Naive thymus-derived CD8-positive, alpha-beta T cell (primary cell): ENCODE results near the gene C1orf159. TPM values are rescaled to one million over a fixed set of nuclear protein-coding genes. Genes with fewer than 3 reads are reported as not detected.
"Not testable (repeated sequence)": the region's sequence is repeated elsewhere in the genome, so short reads cannot be mapped to it uniquely, and the experiment has no call there.

Source experiments
- ATAC-seq, 2 donors: fragments of 150-1000 bp; cut with Tn5 transposase in 1 of 2; sonication (Bioruptor Pico), chemical (Tn5 transposase) in 1 of 2; 1 replicate in 1 of 2; 2 replicates in 1 of 2; pipeline ENCODE4 v1.10.0; 2021; ENCODE audit warnings: mild to moderate bottlenecking in 2 of 2, moderate library complexity in 2 of 2
- POLR2A ChIA-PET: fragments of 350-600 bp; sonication (Branson Sonifier 250); formaldehyde crosslinking; loops from one replicate; lab custom pipeline; 2021; ENCODE audit warnings: antibody characterized with exemption; lab: Charles Lee
- DNase-seq, 10 donors: peaks; one replicate each; pipeline versions ENCODE4 v3.0.0 to v3.0.0-alpha.2; 2020 to 2022
- H3K27ac Mint-ChIP-seq, 10 donors: one replicate each; pipeline ENCODE4 v1.8.0; 2020 to 2022; ENCODE audit warnings: mild to moderate bottlenecking in 10 of 10, mixed read lengths in 10 of 10, moderate library complexity in 4 of 10, inconsistent platforms in 1 of 10
- H3K27me3 Mint-ChIP-seq, 5 donors: one replicate each; pipeline ENCODE4 v1.8.0; 2021 to 2022; ENCODE audit warnings: mixed read lengths in 5 of 5
- H3K36me3 Mint-ChIP-seq, 3 donors: one replicate each; pipeline ENCODE4 v1.8.0; 2020 to 2022; ENCODE audit warnings: mixed read lengths in 3 of 3, mild to moderate bottlenecking in 2 of 3, inconsistent platforms in 1 of 3
- H3K4me1 Mint-ChIP-seq, 4 donors: one replicate each; pipeline ENCODE4 v1.8.0; 2021 to 2022; ENCODE audit warnings: mixed read lengths in 4 of 4
- H3K4me3 Mint-ChIP-seq, 10 donors: one replicate each; pipeline ENCODE4 v1.8.0; 2020 to 2022; ENCODE audit warnings: mild to moderate bottlenecking in 10 of 10, mixed read lengths in 10 of 10, moderate library complexity in 6 of 10, inconsistent platforms in 1 of 10
- H3K9me3 Mint-ChIP-seq, 9 donors: one replicate each; pipeline ENCODE4 v1.8.0; 2020 to 2022; ENCODE audit warnings: mixed read lengths in 9 of 9, mild to moderate bottlenecking in 3 of 9, inconsistent platforms in 1 of 9, moderate library complexity in 1 of 9
- polyA plus RNA-seq, 3 donors: library from polyadenylated mRNA; unstranded; fragments of 300-500 nt; fragmentation: Illumina TruSeq; gene quantifications; one replicate each; pipeline ENCODE4 v1.2.3, GENCODE V29; 2021
- total RNA-seq, 8 experiments: library from RNA in 2 of 8; stranded (reverse) in 2 of 8; gene quantifications; one replicate each; pipeline ENCODE4 v1.2.3 and lab custom pipeline; 2021 to 2026

Gene C1orf159
- total and polyA plus RNA-seq, 5 experiments from 2014 or later: 3.2 to 26.5 (median 10.7) TPM

DNA sequence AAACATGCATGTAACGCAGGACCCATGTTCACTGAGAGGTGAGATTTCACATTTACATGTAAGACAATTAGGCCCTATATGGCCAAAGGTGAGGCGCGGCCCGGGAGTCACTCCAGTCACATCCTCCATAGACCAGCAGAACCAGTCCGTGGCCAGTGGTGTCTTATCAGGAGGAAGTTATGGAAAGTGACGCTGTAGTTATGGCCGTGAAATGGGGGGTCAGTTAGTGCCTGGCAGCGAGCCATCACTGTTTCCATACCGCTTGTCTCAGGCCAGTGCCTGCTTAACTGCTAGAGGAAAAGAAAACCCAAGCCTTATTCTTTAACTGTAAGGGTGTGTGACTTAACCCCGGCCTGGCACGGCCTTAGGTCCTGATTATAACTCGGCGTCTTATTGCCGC is 6.1 kb downstream of the C1orf159 start:
- ATAC-seq (no peak), DNase-seq (no peak)
- no peak overlapping the region for H3K4me3 Mint-ChIP-seq
- peaks cover 4 to 19% (median 13%) of the 10 kb centered on the region in 3 donors for H3K36me3 Mint-ChIP-seq
- peaks cover 0 to 15% (median 0%) of the 10 kb centered on the region in 9 donors for H3K9me3 Mint-ChIP-seq
- H3K27me3 Mint-ChIP-seq: no peaks in the 10 kb centered on the region
- POLR2A ChIA-PET: no interaction called here
- peaks cover 14 to 31% (median 20%) of the 10 kb centered on the region in 4 donors for H3K4me1 Mint-ChIP-seq
- no peak overlapping the region for H3K27ac Mint-ChIP-seq

DNA sequence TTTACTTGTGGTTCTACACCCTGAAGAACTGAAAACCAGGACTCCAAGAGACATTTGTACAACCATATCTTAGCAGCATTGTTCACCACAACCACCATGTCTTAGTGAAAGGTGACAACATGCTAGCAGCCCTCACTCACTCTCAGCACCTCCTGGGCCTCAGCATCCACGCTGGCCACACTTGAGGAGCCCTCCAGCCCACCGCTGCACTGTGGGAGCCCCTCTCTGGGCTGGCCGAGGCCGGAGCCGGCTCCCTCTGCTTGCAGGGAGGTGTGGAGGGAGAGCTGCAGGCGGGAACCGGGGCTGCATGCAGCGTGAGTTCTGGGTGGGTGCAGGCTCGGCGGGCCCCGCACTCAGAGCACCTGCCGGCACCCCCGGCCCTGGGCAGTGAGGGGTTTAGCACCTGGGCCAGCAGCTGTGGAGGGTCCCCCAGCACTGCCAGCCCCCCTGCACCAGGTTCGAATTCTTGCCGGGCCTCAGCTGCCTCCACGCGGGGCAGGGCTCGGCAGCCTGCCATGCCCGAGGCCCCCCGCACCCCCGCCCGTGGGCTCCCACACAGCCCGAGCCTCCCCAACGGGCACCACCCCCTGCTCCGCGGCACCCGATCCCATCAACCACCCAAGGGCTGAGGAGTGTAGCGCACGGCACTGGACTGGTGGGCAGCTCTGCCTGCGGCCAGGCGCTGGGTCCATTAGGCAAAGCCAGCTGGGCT is 9.2 kb downstream of the C1orf159 start:
- Mint-ChIP-seq H3K27me3 (no peaks in the 10 kb centered on the region), H3K27ac (peak overlapping the region in 2 of 10 donors; percentile 7 to 78), H3K4me1 (peaks cover 24 to 50% (median 40%) of the 10 kb centered on the region in 4 donors), H3K4me3 (peak overlapping the region in 1 of 10 donors; percentile 0), H3K9me3 (peaks cover 0 to 4% (median 0%) of the 10 kb centered on the region in 9 donors), H3K36me3 (no peaks in the 10 kb centered on the region)
- DNase-seq (peak in 1 of 10 donors; percentile 42), ATAC-seq (no peak)
- POLR2A ChIA-PET: no interaction called here

DNA sequence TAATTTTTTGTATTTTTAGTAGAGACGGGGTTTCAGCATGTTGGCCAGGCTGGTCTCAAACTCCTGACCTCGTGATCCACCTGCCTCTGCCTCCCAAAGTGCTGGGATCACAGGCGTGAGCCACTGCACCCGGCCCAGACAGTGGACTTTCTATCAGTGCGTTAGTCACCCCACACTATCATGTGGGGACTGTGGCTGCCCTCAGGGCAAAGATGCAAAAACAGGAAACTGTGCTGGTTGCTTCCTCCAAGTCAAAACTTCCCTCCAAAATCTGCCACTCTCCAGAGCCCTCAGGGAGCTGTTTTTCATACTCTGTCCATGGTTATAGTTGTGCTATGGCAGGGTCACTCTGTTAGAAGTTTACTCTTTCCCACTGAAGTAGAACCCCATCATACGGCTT is 11.7 kb downstream of the C1orf159 start:
- H3K27me3 Mint-ChIP-seq, H3K36me3 Mint-ChIP-seq: not testable (repeated sequence)
- peak overlapping the region; percentile 80 to 96 (median 88) for H3K27ac Mint-ChIP-seq
- peaks cover 35 to 66% (median 53%) of the 10 kb centered on the region in 4 donors for H3K4me1 Mint-ChIP-seq
- ATAC-seq (peak; percentile 80 to 88), DNase-seq (peak in 4 of 10 donors; percentile 16 to 45 (median 26))
- peaks cover 0 to 18% (median 7%) of the 10 kb centered on the region in 9 donors for H3K9me3 Mint-ChIP-seq
- peak overlapping the region; percentile 25 to 84 (median 69) for H3K4me3 Mint-ChIP-seq
- POLR2A ChIA-PET: interaction anchor here (1.3 to 1.6 kb wide), 3 partner anchors 9 to 90 kb away, joined by 3 to 6 read pairs (median 3); partner anchors contain the start of genes C1orf159 and ISG15

DNA sequence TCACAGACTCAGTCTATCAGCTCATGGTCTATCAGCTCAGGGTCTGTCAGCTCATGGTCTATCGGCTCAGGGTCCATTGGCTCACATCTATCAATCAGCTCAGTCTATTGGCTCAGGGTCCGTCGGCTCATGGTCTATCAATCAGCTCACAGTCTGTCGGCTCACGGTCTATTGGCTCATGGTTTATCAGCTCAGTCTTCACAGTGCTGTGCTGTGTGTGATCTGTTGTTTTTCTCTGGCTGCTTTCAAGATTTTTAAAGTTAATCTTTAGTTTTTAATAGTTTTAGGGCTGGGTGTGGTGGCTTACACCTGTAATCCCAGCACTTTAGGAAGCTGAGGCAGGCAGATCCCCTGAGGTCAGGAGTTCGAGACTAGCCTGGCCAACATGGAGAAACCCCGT is 14.4 kb downstream of the C1orf159 start:
- Mint-ChIP-seq H3K4me1 (peaks cover 39 to 75% (median 53%) of the 10 kb centered on the region in 4 donors), H3K9me3 (peaks cover 0 to 24% (median 12%) of the 10 kb centered on the region in 9 donors), H3K27me3 (no peaks in the 10 kb centered on the region), H3K4me3 (no peak overlapping the region), H3K36me3 (peaks cover 0 to 5% (median 4%) of the 10 kb centered on the region in 3 donors), H3K27ac (peak overlapping the region in 1 of 10 donors; percentile 22)
- ATAC-seq (no peak), DNase-seq (no peak)
- POLR2A ChIA-PET: interaction anchor here (1.1 to 1.2 kb wide), 2 partner anchors 14 to 37 kb away, joined by 3 read pairs; partner anchors contain the start of gene C1orf159

DNA sequence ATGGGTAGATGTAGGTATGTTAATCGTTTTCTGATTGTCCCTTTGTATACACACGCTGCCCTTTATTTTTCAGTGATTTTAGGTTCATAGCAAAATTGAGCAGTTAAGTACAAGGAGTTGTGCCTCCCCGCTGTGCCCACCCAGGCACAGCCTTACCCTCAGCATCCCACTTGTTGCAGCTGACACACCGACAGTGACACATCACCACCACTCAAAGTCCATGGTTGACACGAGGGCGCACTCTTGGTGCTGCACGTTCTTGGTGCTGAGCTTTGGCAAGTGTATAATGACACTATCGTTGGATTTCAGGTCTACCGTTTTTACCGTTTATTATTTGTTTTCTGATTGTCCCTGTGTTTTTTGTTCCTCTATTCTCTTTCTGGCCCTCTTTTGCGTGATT is 15.6 kb downstream of the C1orf159 start:
- no peaks in the 10 kb centered on the region for H3K27me3 Mint-ChIP-seq
- H3K36me3 Mint-ChIP-seq: peaks cover 0 to 5% (median 4%) of the 10 kb centered on the region in 3 donors
- H3K4me3 Mint-ChIP-seq: peak overlapping the region in 4 of 10 donors; percentile 13 to 26 (median 20)
- DNase-seq: no peak
- POLR2A ChIA-PET: interaction anchor here (1.2 kb wide), 1 partner anchor 36 kb away, joined by 3 read pairs; no protein-coding TSS in a partner anchor
- H3K27ac Mint-ChIP-seq: peak overlapping the region in 2 of 10 donors; percentile 11 to 83
- no peak for ATAC-seq
- H3K4me1 Mint-ChIP-seq: peaks cover 37 to 70% (median 50%) of the 10 kb centered on the region in 4 donors
- H3K9me3 Mint-ChIP-seq: peaks cover 0 to 24% (median 12%) of the 10 kb centered on the region in 9 donors

DNA sequence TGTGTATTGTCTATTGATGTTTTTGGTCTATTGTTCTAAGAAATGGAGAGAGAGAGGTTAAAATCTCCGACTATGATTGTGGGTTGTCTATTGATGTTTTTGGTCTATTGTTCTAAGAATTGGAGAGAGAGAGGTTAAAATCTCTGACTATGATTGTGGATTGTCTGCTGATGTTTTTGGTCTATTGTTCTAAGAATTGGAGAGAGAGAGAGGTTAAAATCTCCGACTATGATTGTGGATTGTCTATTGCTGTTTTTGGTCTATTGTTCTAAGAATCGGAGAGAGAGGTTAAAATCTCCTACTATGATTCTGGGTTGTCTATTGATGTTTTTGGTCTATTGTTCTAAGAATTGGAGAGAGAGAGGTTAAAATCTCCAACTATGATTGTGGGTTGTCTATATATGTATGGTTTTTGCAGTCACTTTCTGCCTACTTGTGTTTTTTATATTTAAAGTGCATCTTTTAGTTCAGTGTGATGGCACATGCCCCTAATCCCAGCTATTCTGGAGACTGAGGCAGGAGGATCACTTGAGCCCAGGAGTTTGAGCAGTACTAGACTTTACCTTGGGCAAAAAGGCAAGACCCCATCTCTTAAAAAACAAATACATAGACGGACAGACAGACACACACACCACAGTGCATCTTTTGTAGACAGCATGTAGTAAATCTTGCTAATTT is 16.2 kb downstream of the C1orf159 start:
- no peaks in the 10 kb centered on the region for H3K27me3 Mint-ChIP-seq
- peak overlapping the region; percentile 7 to 71 (median 43) for H3K4me3 Mint-ChIP-seq
- DNase-seq (peak in 1 of 10 donors; percentile 56), ATAC-seq (peak in 1 of 2 donors; percentile 37)
- H3K36me3 Mint-ChIP-seq: peaks cover 0 to 5% (median 4%) of the 10 kb centered on the region in 3 donors
- peaks cover 0 to 24% (median 12%) of the 10 kb centered on the region in 9 donors for H3K9me3 Mint-ChIP-seq
- peaks cover 34 to 66% (median 46%) of the 10 kb centered on the region in 4 donors for H3K4me1 Mint-ChIP-seq
- H3K27ac Mint-ChIP-seq: peak overlapping the region; percentile 28 to 91 (median 73)
- POLR2A ChIA-PET: no interaction called here

DNA sequence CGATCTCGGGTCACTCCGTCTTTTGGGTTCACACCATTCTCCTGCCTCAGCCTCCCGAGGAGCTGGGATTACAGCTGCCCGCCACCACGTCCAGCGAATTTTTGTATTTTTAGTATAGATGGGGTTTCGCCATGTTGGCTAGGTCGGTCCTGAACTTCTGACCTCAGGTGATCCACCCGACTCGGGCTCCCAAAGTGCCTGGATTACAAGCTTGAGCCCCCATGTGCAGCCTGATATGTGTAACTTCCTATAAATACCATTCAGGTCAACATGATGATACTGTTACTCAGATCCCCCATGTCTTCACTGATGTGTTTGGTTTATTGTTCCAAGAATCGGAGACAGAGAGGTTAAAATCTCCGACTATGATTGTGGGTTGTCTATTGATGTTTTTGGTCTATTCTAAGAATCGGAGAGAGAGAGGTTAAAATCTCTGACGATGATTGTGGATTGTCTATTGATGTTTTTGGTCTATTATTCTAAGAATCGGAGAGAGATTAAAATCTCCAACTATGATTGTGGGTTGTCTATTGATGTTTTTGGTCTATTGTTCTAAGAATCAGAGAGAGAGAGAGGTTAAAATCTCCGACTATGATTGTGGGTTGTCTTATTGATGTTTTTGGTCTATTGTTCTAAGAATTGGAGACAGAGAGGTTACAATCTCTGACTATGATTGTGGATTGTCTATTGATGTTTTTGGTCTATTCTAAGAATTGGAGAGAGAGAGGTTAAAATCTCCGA is 17.0 kb downstream of the C1orf159 start:
- H3K9me3 Mint-ChIP-seq: peaks cover 0 to 24% (median 12%) of the 10 kb centered on the region in 9 donors
- peak; percentile 23 to 44 for ATAC-seq
- H3K36me3 Mint-ChIP-seq: peaks cover 0 to 5% (median 4%) of the 10 kb centered on the region in 3 donors
- peaks cover 28 to 58% (median 38%) of the 10 kb centered on the region in 4 donors for H3K4me1 Mint-ChIP-seq
- no peaks in the 10 kb centered on the region for H3K27me3 Mint-ChIP-seq
- H3K27ac Mint-ChIP-seq: peak overlapping the region; percentile 28 to 91 (median 73)
- POLR2A ChIA-PET: no interaction called here
- DNase-seq: peak in 3 of 10 donors; percentile 22 to 68 (median 60)
- H3K4me3 Mint-ChIP-seq: peak overlapping the region; percentile 7 to 71 (median 43)

DNA sequence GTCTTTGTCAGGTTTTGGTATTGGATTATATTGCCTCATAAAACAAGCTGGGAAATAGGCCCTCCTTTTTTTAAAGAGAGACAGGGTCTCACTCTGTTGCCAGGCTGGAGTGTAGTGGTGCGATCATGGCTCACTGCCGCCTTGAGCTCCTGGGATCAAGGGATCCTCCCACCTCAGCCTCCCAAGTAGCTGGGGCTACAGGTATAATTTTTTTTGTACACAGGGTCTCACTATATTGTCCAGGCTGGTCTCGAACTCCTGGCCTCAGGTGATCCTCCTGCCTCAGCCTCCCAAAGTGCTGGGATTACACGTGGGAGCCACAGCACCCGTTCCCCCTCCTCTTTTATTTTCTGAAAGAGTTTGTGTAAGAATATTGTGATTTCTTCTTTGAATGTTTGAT is 19.8 kb downstream of the C1orf159 start:
- DNase-seq, H3K27me3 Mint-ChIP-seq, H3K4me3 Mint-ChIP-seq, ATAC-seq, H3K27ac Mint-ChIP-seq, H3K36me3 Mint-ChIP-seq, POLR2A ChIA-PET: not testable (repeated sequence)
- H3K9me3 Mint-ChIP-seq: peaks cover 0 to 24% (median 11%) of the 10 kb centered on the region in 9 donors
- peaks cover 22 to 39% (median 23%) of the 10 kb centered on the region in 4 donors for H3K4me1 Mint-ChIP-seq

DNA sequence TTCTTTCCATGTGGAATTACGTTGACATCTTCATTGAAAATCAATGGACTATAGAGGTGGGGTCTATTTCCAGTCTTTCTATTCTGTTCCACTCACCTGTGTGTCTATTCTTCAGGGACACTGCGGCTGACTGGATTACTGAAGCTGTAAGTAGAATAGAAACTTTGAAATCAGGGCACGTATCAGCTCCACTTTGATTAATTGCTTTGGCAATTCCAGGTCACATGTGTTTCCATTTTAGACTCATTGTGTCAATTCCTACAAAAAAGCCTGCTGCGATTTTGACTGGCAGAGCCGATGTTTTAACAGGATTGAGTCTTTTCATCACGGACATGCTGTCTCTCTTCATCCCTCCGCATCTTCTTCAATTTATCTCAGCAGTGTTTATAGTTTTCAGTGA is 20.9 kb downstream of the C1orf159 start:
- POLR2A ChIA-PET: no interaction called here
- ATAC-seq (no peak), DNase-seq (no peak)
- H3K36me3 Mint-ChIP-seq: peaks cover 0 to 2% (median 0%) of the 10 kb centered on the region in 3 donors
- peaks cover 15 to 29% (median 17%) of the 10 kb centered on the region in 4 donors for H3K4me1 Mint-ChIP-seq
- H3K27me3 Mint-ChIP-seq: no peaks in the 10 kb centered on the region
- no peak overlapping the region for H3K27ac Mint-ChIP-seq
- peaks cover 0 to 14% (median 11%) of the 10 kb centered on the region in 9 donors for H3K9me3 Mint-ChIP-seq
- H3K4me3 Mint-ChIP-seq: no peak overlapping the region

DNA sequence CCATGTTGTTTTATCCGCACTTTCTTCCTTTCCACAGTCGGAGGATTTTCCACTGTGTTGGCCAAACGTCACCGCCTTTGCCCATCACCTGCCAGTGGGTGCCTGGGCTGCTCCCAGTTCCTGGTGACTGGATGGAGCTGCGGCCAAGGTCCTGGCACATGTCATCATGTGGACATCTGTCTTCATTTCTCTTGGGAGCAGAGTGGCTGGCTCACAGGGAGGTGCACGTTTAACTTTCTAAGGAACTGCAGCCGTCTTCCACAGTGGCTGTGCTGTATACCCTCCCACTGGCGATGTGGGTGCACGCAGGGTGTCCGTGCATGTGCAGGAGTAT is 22.3 kb downstream of the C1orf159 start:
- Mint-ChIP-seq H3K4me3 (no peak overlapping the region), H3K27ac (no peak overlapping the region), H3K9me3 (peaks cover 0 to 2% (median 0%) of the 10 kb centered on the region in 9 donors), H3K36me3 (peaks cover 0 to 2% (median 0%) of the 10 kb centered on the region in 3 donors), H3K4me1 (peaks cover 1 to 15% (median 5%) of the 10 kb centered on the region in 4 donors), H3K27me3 (no peaks in the 10 kb centered on the region)
- POLR2A ChIA-PET: no interaction called here
- ATAC-seq: no peak
- DNase-seq: no peak

DNA sequence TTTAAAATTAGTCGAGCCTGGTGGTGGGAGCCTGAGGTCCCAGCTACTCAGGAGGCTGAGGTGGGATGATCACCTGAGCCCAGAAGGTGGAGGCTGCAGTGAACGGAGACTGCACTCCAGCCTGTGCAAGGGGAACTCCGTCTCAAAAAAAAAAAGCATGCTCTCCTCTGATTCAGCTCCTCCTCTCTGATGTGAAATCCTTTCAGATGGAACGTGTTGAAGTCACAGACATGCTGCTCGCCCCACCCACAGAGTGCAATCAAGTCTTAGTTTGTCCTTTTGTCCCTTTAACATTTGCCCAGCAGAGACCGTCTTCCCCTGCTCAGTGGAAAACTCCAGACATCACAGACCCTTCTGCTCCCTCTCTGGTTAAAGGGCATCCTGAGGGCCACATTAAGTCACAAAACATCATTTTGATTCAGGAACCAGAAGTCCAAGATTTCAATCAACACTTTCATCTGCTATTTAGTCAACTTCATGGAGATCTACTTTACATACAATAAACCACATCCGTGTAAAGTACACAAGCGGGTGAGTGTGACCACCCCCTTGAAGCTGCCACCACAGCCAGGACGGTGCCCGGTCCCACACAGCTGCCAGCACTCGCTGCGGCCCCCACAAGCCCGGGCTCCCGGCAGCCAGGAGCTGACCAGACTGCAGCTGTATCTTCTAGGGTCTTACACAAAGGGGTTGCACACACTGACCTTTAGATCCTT is 22.8 kb downstream of the C1orf159 start:
- no peak for DNase-seq
- H3K27ac Mint-ChIP-seq: peak overlapping the region in 1 of 10 donors; percentile 63
- peaks cover 0 to 10% (median 4%) of the 10 kb centered on the region in 4 donors for H3K4me1 Mint-ChIP-seq
- no peaks in the 10 kb centered on the region for H3K27me3 Mint-ChIP-seq
- peaks cover 0 to 2% (median 0%) of the 10 kb centered on the region in 3 donors for H3K36me3 Mint-ChIP-seq
- H3K9me3 Mint-ChIP-seq: peaks cover 0 to 2% (median 0%) of the 10 kb centered on the region in 9 donors
- H3K4me3 Mint-ChIP-seq: no peak overlapping the region
- POLR2A ChIA-PET: interaction anchor here (0.7 kb wide), 2 partner anchors 18 to 57 kb away, joined by 3 read pairs; no protein-coding TSS in a partner anchor
- no peak for ATAC-seq
